GM21529 (cell line): ENCODE data around the gene IRX4.

Experiments used
- ATAC-seq: cut with Tn5 transposase; IDR thresholded peaks from one replicate; pipeline ENCODE4 v1.9.1; 2021; ENCODE audit not compliant: unreplicated experiment

The IRX4 gene

GRCh38 chr5:1840741-1841521 is 41.8 kb downstream of the IRX4 start:
- ATAC-seq = no peak

- ATAC-seq = no peak
Measured at GRCh38 chr5:1840071-1840547, 42.6 kb downstream of the IRX4 start.

GRCh38 chr5:1838013-1838412 is 44.7 kb downstream of the IRX4 start:
- ATAC-seq = no peak

GRCh38 chr5:1836891-1837880 is 45.5 kb downstream of the IRX4 start:
- no peak for ATAC-seq

- no peak for ATAC-seq
Measured at GRCh38 chr5:1836176-1836890, 46.4 kb downstream of the IRX4 start.

- no peak for ATAC-seq
Measured at GRCh38 chr5:1835431-1835830, 47.3 kb downstream of the IRX4 start.

GRCh38 chr5:1834721-1835429 is 47.9 kb downstream of the IRX4 start:
- ATAC-seq = no peak

GRCh38 chr5:1834022-1834551 is 48.6 kb downstream of the IRX4 start:
- no peak for ATAC-seq

GRCh38 chr5:1833264-1834021 is 49.3 kb downstream of the IRX4 start:
- ATAC-seq = no peak

- ATAC-seq = no peak
Measured at GRCh38 chr5:1832511-1833250, 50.0 kb downstream of the IRX4 start.

GRCh38 chr5:1831677-1832313 is 50.9 kb downstream of the IRX4 start:
- ATAC-seq = no peak

GRCh38 chr5:1831257-1831656 is 51.5 kb downstream of the IRX4 start:
- no peak for ATAC-seq

- ATAC-seq = no peak
Measured at GRCh38 chr5:1830571-1831228, 52.0 kb downstream of the IRX4 start.

- ATAC-seq = no peak
Measured at GRCh38 chr5:1827886-1828397, 54.8 kb downstream of the IRX4 start.
